ENCODE results near the gene PAK4.

The PAK4 gene

GRCh38 chr19:39183104-39183503, 57.5 kb downstream of the PAK4 start:
- no peak for DNase-seq (ENCODE audit: low read depth)
- no peak for TF ChIP-seq CTCF (IDR thresholded peaks at IDR 0.05; ENCODE audit: insufficient read depth, low read depth, low read length, missing control alignments)
- H3K4me3 ChIP-seq (ENCODE audit: low read depth, low read length) = no peak overlapping the region

GRCh38 chr19:39186391-39186790, 60.8 kb downstream of the PAK4 start:
- H3K4me3 ChIP-seq (ENCODE audit: low read depth, low read length) = no peak overlapping the region
- DNase-seq (ENCODE audit: low read depth) = no peak
- TF ChIP-seq CTCF (IDR thresholded peaks at IDR 0.05; ENCODE audit: insufficient read depth, low read depth, low read length, missing control alignments) = no peak

GRCh38 chr19:39187552-39187943, 62.0 kb downstream of the PAK4 start:
- no peak overlapping the region for H3K4me3 ChIP-seq (ENCODE audit: low read depth, low read length)
- no peak for DNase-seq (ENCODE audit: low read depth)
- TF ChIP-seq CTCF (IDR thresholded peaks at IDR 0.05; ENCODE audit: insufficient read depth, low read depth, low read length, missing control alignments) = no peak

- no peak for TF ChIP-seq CTCF (IDR thresholded peaks at IDR 0.05; ENCODE audit: insufficient read depth, low read depth, low read length, missing control alignments)
- H3K4me3 ChIP-seq (ENCODE audit: low read depth, low read length) = no peak overlapping the region
- DNase-seq (ENCODE audit: low read depth) = no peak
These were observed 63.4 kb downstream of the PAK4 start for GRCh38 chr19:39188960-39189359.

- TF ChIP-seq CTCF (IDR thresholded peaks at IDR 0.05; ENCODE audit: insufficient read depth, low read depth, low read length, missing control alignments) = no peak
- DNase-seq (ENCODE audit: low read depth) = no peak
- H3K4me3 ChIP-seq (ENCODE audit: low read depth, low read length) = no peak overlapping the region
These were observed 65.2 kb downstream of the PAK4 start for GRCh38 chr19:39190768-39191167.

- no peak for DNase-seq (ENCODE audit: low read depth)
- no peak overlapping the region for H3K4me3 ChIP-seq (ENCODE audit: low read depth, low read length)
- no peak for TF ChIP-seq CTCF (IDR thresholded peaks at IDR 0.05; ENCODE audit: insufficient read depth, low read depth, low read length, missing control alignments)
These were observed 67.3 kb downstream of the PAK4 start for GRCh38 chr19:39192846-39193245.

GRCh38 chr19:39193803-39194202, 68.2 kb downstream of the PAK4 start:
- no peak for DNase-seq (ENCODE audit: low read depth)
- no peak overlapping the region for H3K4me3 ChIP-seq (ENCODE audit: low read depth, low read length)
- no peak for TF ChIP-seq CTCF (IDR thresholded peaks at IDR 0.05; ENCODE audit: insufficient read depth, low read depth, low read length, missing control alignments)

All from GM12865 (cell line).